ENCODE measurements around the gene ANKRD13C. TPM values are rescaled to one million over a fixed set of nuclear protein-coding genes. Genes with fewer than 3 reads are reported as not detected.

ANKRD13C gene
- total RNA-seq = 10 to 100 TPM; 23.8 to 31.4 (median 28.1) TPM
- 10 to 100 TPM; 13.2 to 19.1 TPM for polyA plus RNA-seq
- total RNA-seq = 59.4 reads per million, percentile 75 among the genes with 10 or more reads in this experiment

GRCh38 chr1:70354332-70355110, at the start of gene ANKRD13C:
Gene ANKRD13C, minus strand, starts transcription at chr1:70354722. Its CDS starts 314 bp downstream, at chr1:70354408.
- no peaks in the 10 kb centered on the region for H3K27me3 ChIP-seq (ENCODE audit: control insufficient read depth in 2 of 2, insufficient read depth in 2 of 2, low read length in 2 of 2)
- peaks cover 0 to 8% (median 0%) of the 10 kb centered on the region in 3 experiments for H3K36me3 ChIP-seq (ENCODE audit: control insufficient read depth in 2 of 3, insufficient read depth in 3 of 3, low read length in 3 of 3)
- peaks cover 37 to 63% (median 48%) of the 10 kb centered on the region in 7 donors for H3K4me1 Mint-ChIP-seq
- H3K27me3 Mint-ChIP-seq = no peaks in the 10 kb centered on the region
- peak within 1 kb of the TSS; percentile 92 for H3K27ac ChIP-seq (ENCODE audit: low read depth, low read length)
- H3K4me1 ChIP-seq (ENCODE audit: control insufficient read depth in 2 of 2, insufficient read depth in 2 of 2, low read length in 2 of 2) = peaks cover 4 to 29% of the 10 kb centered on the region in 2 donors
- H3K4me3 ChIP-seq (ENCODE audit: low read length) = peak within 1 kb of the TSS; percentile 80
- peaks cover 4 to 17% (median 6%) of the 10 kb centered on the region in 5 donors for H3K36me3 Mint-ChIP-seq
- ATAC-seq (peak; percentile 93), DNase-seq (peak; percentile 81 to 97 (median 95))
- CTCF ChIA-PET = interaction anchor here (1.2 kb wide), 1 partner anchor 134 kb away, joined by 4 read pairs; the partner anchor contains the start of gene SRSF11
- no peaks in the 10 kb centered on the region for H3K9me3 ChIP-seq (ENCODE audit: control insufficient read depth in 2 of 3, low read length in 3 of 3)
- peak within 1 kb of the TSS; percentile 87 to 99 (median 95) for H3K4me3 Mint-ChIP-seq
- intact Hi-C loops (cut with micrococcal nuclease) = loop anchor here (1.0 to 10.0 kb wide), 6 partner anchors 57 to 1860 kb away; partner anchors contain the start of genes CTH (in 2 of the 2), LRRC40 (in 2 of the 2), SRSF11 (in 2 of the 2) and ZRANB2 (in 2 of the 2)
- POLR2A ChIA-PET = interaction anchor here (0.6 to 4.7 kb wide), 20 partner anchors 8 to 726 kb away, joined by 3 to 81 read pairs (median 4); partner anchors contain the start of genes CTH, LRRC40, SRSF11 and ZRANB2
- peak within 1 kb of the TSS; percentile 96 to 100 (median 98) for H3K27ac Mint-ChIP-seq
- peaks cover 0 to 7% (median 0%) of the 10 kb centered on the region in 11 donors for H3K9me3 Mint-ChIP-seq

- H3K27ac ChIP-seq (ENCODE audit: low read depth, low read length) = no peak overlapping the region
- no peaks in the 10 kb centered on the region for H3K4me1 ChIP-seq (ENCODE audit: control insufficient read depth in 2 of 2, insufficient read depth in 2 of 2, low read length in 2 of 2)
- ATAC-seq (no peak), DNase-seq (no peak)
- Mint-ChIP-seq H3K27me3 (peaks cover 0 to 32% (median 10%) of the 10 kb centered on the region in 5 donors), H3K9me3 (peaks cover 0 to 2% (median 0%) of the 10 kb centered on the region in 11 donors), H3K27ac (no peak overlapping the region), H3K36me3 (no peaks in the 10 kb centered on the region), H3K4me1 (no peaks in the 10 kb centered on the region), H3K4me3 (no peak overlapping the region)
- no peaks in the 10 kb centered on the region for H3K9me3 ChIP-seq (ENCODE audit: control insufficient read depth in 2 of 3, low read length in 3 of 3)
- no peak overlapping the region for H3K4me3 ChIP-seq (ENCODE audit: low read length)
- H3K27me3 ChIP-seq (ENCODE audit: control insufficient read depth in 2 of 2, insufficient read depth in 2 of 2, low read length in 2 of 2) = no peaks in the 10 kb centered on the region
- no peaks in the 10 kb centered on the region for H3K36me3 ChIP-seq (ENCODE audit: control insufficient read depth in 2 of 3, insufficient read depth in 3 of 3, low read length in 3 of 3)
- CTCF ChIA-PET = no interaction called here
- intact Hi-C loops (cut with micrococcal nuclease) = no loop called here
- POLR2A ChIA-PET = no interaction called here
Observed at GRCh38 chr1:70403759-70404158, 49.2 kb upstream of the ANKRD13C start.

- Histone ChIP-seq H3K27me3 (ENCODE audit: control insufficient read depth in 2 of 2, insufficient read depth in 2 of 2, low read length in 2 of 2) (no peaks in the 10 kb centered on the region), H3K4me1 (ENCODE audit: control insufficient read depth in 2 of 2, insufficient read depth in 2 of 2, low read length in 2 of 2) (no peaks in the 10 kb centered on the region), H3K36me3 (ENCODE audit: control insufficient read depth in 2 of 3, insufficient read depth in 3 of 3, low read length in 3 of 3) (no peaks in the 10 kb centered on the region), H3K9me3 (ENCODE audit: control insufficient read depth in 2 of 3, low read length in 3 of 3) (no peaks in the 10 kb centered on the region), H3K4me3 (ENCODE audit: low read length) (no peak overlapping the region), H3K27ac (ENCODE audit: low read depth, low read length) (no peak overlapping the region)
- no peak overlapping the region for H3K4me3 Mint-ChIP-seq
- no peak for DNase-seq
- no peaks in the 10 kb centered on the region for H3K4me1 Mint-ChIP-seq
- ChIA-PET CTCF (no interaction called here), POLR2A (no interaction called here)
- H3K27me3 Mint-ChIP-seq = peaks cover 3 to 39% (median 10%) of the 10 kb centered on the region in 5 donors
- no peak overlapping the region for H3K27ac Mint-ChIP-seq
- peaks cover 0 to 2% (median 0%) of the 10 kb centered on the region in 11 donors for H3K9me3 Mint-ChIP-seq
- intact Hi-C loops (cut with micrococcal nuclease) = no loop called here
- no peak for ATAC-seq
- no peaks in the 10 kb centered on the region for H3K36me3 Mint-ChIP-seq
Observed at GRCh38 chr1:70401974-70402373, 47.5 kb upstream of the ANKRD13C start.

GRCh38 chr1:70400335-70400734, 45.8 kb upstream of the ANKRD13C start:
- POLR2A ChIA-PET = interaction anchor here (0.7 kb wide), 1 partner anchor 24 kb away, joined by 3 read pairs; no protein-coding TSS in a partner anchor
- H3K36me3 ChIP-seq (ENCODE audit: control insufficient read depth in 2 of 3, insufficient read depth in 3 of 3, low read length in 3 of 3) = no peaks in the 10 kb centered on the region
- no peak for DNase-seq
- CTCF ChIA-PET = no interaction called here
- no peak overlapping the region for H3K4me3 Mint-ChIP-seq
- H3K4me1 ChIP-seq (ENCODE audit: control insufficient read depth in 2 of 2, insufficient read depth in 2 of 2, low read length in 2 of 2) = no peaks in the 10 kb centered on the region
- H3K27ac Mint-ChIP-seq = no peak overlapping the region
- H3K4me1 Mint-ChIP-seq = no peaks in the 10 kb centered on the region
- no peak overlapping the region for H3K27ac ChIP-seq (ENCODE audit: low read depth, low read length)
- intact Hi-C loops (cut with micrococcal nuclease) = no loop called here
- ATAC-seq = no peak
- H3K27me3 ChIP-seq (ENCODE audit: control insufficient read depth in 2 of 2, insufficient read depth in 2 of 2, low read length in 2 of 2) = no peaks in the 10 kb centered on the region
- peaks cover 0 to 2% (median 0%) of the 10 kb centered on the region in 11 donors for H3K9me3 Mint-ChIP-seq
- no peak overlapping the region for H3K4me3 ChIP-seq (ENCODE audit: low read length)
- H3K36me3 Mint-ChIP-seq = no peaks in the 10 kb centered on the region
- peaks cover 4 to 33% (median 9%) of the 10 kb centered on the region in 5 donors for H3K27me3 Mint-ChIP-seq
- no peaks in the 10 kb centered on the region for H3K9me3 ChIP-seq (ENCODE audit: control insufficient read depth in 2 of 3, low read length in 3 of 3)

GRCh38 chr1:70397013-70397412, 42.5 kb upstream of the ANKRD13C start:
- peaks cover 0 to 2% (median 0%) of the 10 kb centered on the region in 11 donors for H3K9me3 Mint-ChIP-seq
- H3K27me3 Mint-ChIP-seq = peaks cover 0 to 20% (median 4%) of the 10 kb centered on the region in 5 donors
- no peaks in the 10 kb centered on the region for H3K36me3 Mint-ChIP-seq
- POLR2A ChIA-PET = no interaction called here
- peaks cover 0 to 3% (median 0%) of the 10 kb centered on the region in 7 donors for H3K4me1 Mint-ChIP-seq
- CTCF ChIA-PET = no interaction called here
- no peak overlapping the region for H3K4me3 Mint-ChIP-seq
- DNase-seq = no peak
- ATAC-seq = no peak
- intact Hi-C loops (cut with micrococcal nuclease) = no loop called here
- H3K27me3 ChIP-seq (ENCODE audit: control insufficient read depth in 2 of 2, insufficient read depth in 2 of 2, low read length in 2 of 2) = no peaks in the 10 kb centered on the region
- no peak overlapping the region for H3K4me3 ChIP-seq (ENCODE audit: low read length)
- H3K36me3 ChIP-seq (ENCODE audit: control insufficient read depth in 2 of 3, insufficient read depth in 3 of 3, low read length in 3 of 3) = no peaks in the 10 kb centered on the region
- no peak overlapping the region for H3K27ac Mint-ChIP-seq
- H3K9me3 ChIP-seq (ENCODE audit: control insufficient read depth in 2 of 3, low read length in 3 of 3) = no peaks in the 10 kb centered on the region
- H3K4me1 ChIP-seq (ENCODE audit: control insufficient read depth in 2 of 2, insufficient read depth in 2 of 2, low read length in 2 of 2) = no peaks in the 10 kb centered on the region
- H3K27ac ChIP-seq (ENCODE audit: low read depth, low read length) = no peak overlapping the region

DNA sequence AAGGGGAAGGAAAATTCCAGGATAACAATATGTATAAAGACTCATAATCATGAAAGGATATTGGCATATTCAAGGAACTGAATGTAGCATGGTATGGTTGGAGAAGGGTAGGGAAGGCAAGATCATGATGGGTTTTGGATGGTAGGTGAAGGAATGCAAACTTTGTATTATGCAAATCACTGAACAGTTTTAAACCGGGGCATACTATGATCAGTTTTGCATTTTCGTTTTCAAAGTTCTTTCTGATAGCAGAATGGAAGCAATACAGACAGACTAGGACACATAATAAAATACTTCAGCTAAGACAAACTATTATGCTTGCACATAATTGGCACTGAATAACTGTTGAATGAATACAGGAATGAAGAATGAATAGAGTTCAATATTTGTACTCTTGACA, 42.1 kb upstream of the ANKRD13C start:
- no peak overlapping the region for H3K4me3 Mint-ChIP-seq
- Histone ChIP-seq H3K9me3 (ENCODE audit: control insufficient read depth in 2 of 3, low read length in 3 of 3) (no peaks in the 10 kb centered on the region), H3K27ac (ENCODE audit: low read depth, low read length) (no peak overlapping the region), H3K4me3 (ENCODE audit: low read length) (no peak overlapping the region), H3K4me1 (ENCODE audit: control insufficient read depth in 2 of 2, insufficient read depth in 2 of 2, low read length in 2 of 2) (no peaks in the 10 kb centered on the region), H3K27me3 (ENCODE audit: control insufficient read depth in 2 of 2, insufficient read depth in 2 of 2, low read length in 2 of 2) (no peaks in the 10 kb centered on the region), H3K36me3 (ENCODE audit: control insufficient read depth in 2 of 3, insufficient read depth in 3 of 3, low read length in 3 of 3) (no peaks in the 10 kb centered on the region)
- peaks cover 0 to 24% (median 4%) of the 10 kb centered on the region in 5 donors for H3K27me3 Mint-ChIP-seq
- DNase-seq (no peak), ATAC-seq (no peak)
- ChIA-PET POLR2A (no interaction called here), CTCF (no interaction called here)
- peaks cover 0 to 2% (median 0%) of the 10 kb centered on the region in 11 donors for H3K9me3 Mint-ChIP-seq
- intact Hi-C loops (cut with micrococcal nuclease) = no loop called here
- no peaks in the 10 kb centered on the region for H3K36me3 Mint-ChIP-seq
- peaks cover 0 to 3% (median 0%) of the 10 kb centered on the region in 7 donors for H3K4me1 Mint-ChIP-seq
- H3K27ac Mint-ChIP-seq = no peak overlapping the region
